IPS-18c (cell line): ENCODE data around the gene CLK1.
A peak's percentile ranks its signal among the peaks of the same experiment; 100 is the strongest.
"Not testable (repeated sequence)": the region's sequence is repeated elsewhere in the genome, so short reads cannot be mapped to it uniquely, and the experiment has no call there.

ENCODE experiments used
- H3K4me3 ChIP-seq: 2 replicates; pipeline ENCODE4 v1.7.0; 2013; ENCODE audit warnings: low read depth, mild to moderate bottlenecking, low read length, moderate library complexity; ENCODE audit not compliant: insufficient read depth
- H3K9me3 ChIP-seq: one replicate; pipeline ENCODE4 v1.6.1; 2013; ENCODE audit warnings: mild to moderate bottlenecking, low read length, moderate library complexity; ENCODE audit not compliant: control insufficient read depth, insufficient read depth

Gene CLK1

GRCh38 chr2:200820573-200821234 is 43.8 kb downstream of the CLK1 start:
- Histone ChIP-seq H3K9me3 (no peaks in the 10 kb centered on the region), H3K4me3 (no peak overlapping the region)

- H3K9me3 ChIP-seq, H3K4me3 ChIP-seq: not testable (repeated sequence)
Measured at GRCh38 chr2:200818732-200819131, 45.7 kb downstream of the CLK1 start.

GRCh38 chr2:200814917-200815316 is 49.5 kb downstream of the CLK1 start:
- Histone ChIP-seq H3K4me3 (no peak overlapping the region), H3K9me3 (no peaks in the 10 kb centered on the region)

- Histone ChIP-seq H3K4me3 (no peak overlapping the region), H3K9me3 (no peaks in the 10 kb centered on the region)
Measured at GRCh38 chr2:200814276-200814815, 50.1 kb downstream of the CLK1 start.

- peak overlapping the region; percentile 90 for H3K4me3 ChIP-seq
- H3K9me3 ChIP-seq = no peaks in the 10 kb centered on the region
Measured at GRCh38 chr2:200812122-200813022, 52.1 kb downstream of the CLK1 start.

- Histone ChIP-seq H3K9me3 (no peaks in the 10 kb centered on the region), H3K4me3 (peak within 1 kb of the TSS; percentile 90)
Measured at GRCh38 chr2:200811333-200812121, 52.9 kb downstream of the CLK1 start, which contains the start of gene BZW1. BZW1 (plus strand) TSS chr2:200811910; CDS start chr2:200813218, 1,308 bp downstream.

- no peaks in the 10 kb centered on the region for H3K9me3 ChIP-seq
- peak overlapping the region; percentile 55; the same call in 1 of the 2 replicates for H3K4me3 ChIP-seq
Measured at GRCh38 chr2:200810998-200811332, 53.5 kb downstream of the CLK1 start.

- Histone ChIP-seq H3K4me3 (peak overlapping the region; percentile 55; the same call in 1 of the 2 replicates), H3K9me3 (no peaks in the 10 kb centered on the region)
Measured at GRCh38 chr2:200810252-200810997, 54.0 kb downstream of the CLK1 start.

GRCh38 chr2:200809506-200810251 is 54.8 kb downstream of the CLK1 start:
- Histone ChIP-seq H3K9me3 (no peaks in the 10 kb centered on the region), H3K4me3 (no peak overlapping the region)
